MCF 10A (cell line): Measurements from ENCODE around the gene TTLL5. TPM values are rescaled to one million over a fixed set of nuclear protein-coding genes. Genes with fewer than 3 reads are reported as not detected.
A peak's percentile ranks its signal among the peaks of the same experiment; 100 is the strongest.

Source experiments
- BruUV-seq: library from RNA; stranded (reverse); fragments of 400-500 nt; replicated peaks from 2 replicates; lab custom pipeline; 2021; lab: Mats Ljungman, UMichigan
- CTCF ChIA-PET: fragments of 300-600 bp; sonication (Branson Sonifier 250); formaldehyde crosslinking; extraction: SDS; loops from one replicate; lab custom pipeline; 2021; ENCODE audit warnings: antibody characterized with exemption, inconsistent platforms; lab: Yijun Ruan, JAX
- POLR2A ChIA-PET: fragments of 300-600, 350-650 bp; sonication (Branson Sonifier 250); formaldehyde crosslinking; extraction: SDS; loops from one replicate; lab custom pipeline; 2020; ENCODE audit warnings: antibody characterized with exemption, inconsistent platforms; lab: Yijun Ruan, JAX
- DNase-seq: peaks from one replicate; pipeline ENCODE4 v3.0.0-alpha.2; 2018; ENCODE audit not compliant: unreplicated experiment
- H3K27ac Mint-ChIP-seq: one replicate; pipeline ENCODE4 v1.8.0; 2022; ENCODE audit warnings: mild to moderate bottlenecking, low read depth, mixed read lengths; ENCODE audit not compliant: unreplicated experiment
- H3K27me3 Mint-ChIP-seq: one replicate; pipeline ENCODE4 v1.8.0; 2022; ENCODE audit warnings: mixed read lengths; ENCODE audit not compliant: insufficient read depth, unreplicated experiment
- H3K36me3 Mint-ChIP-seq: one replicate; pipeline ENCODE4 v1.8.0; 2022; ENCODE audit warnings: mild to moderate bottlenecking, moderate library complexity, mixed read lengths; ENCODE audit not compliant: insufficient read depth, unreplicated experiment
- H3K4me1 Mint-ChIP-seq: one replicate; pipeline ENCODE4 v1.8.0; 2022; ENCODE audit warnings: mixed read lengths; ENCODE audit not compliant: insufficient read depth, unreplicated experiment
- H3K4me3 Mint-ChIP-seq: one replicate; pipeline ENCODE4 v1.8.0; 2022; ENCODE audit warnings: mild to moderate bottlenecking, moderate library complexity, mixed read lengths; ENCODE audit not compliant: unreplicated experiment
- H3K9me3 Mint-ChIP-seq: one replicate; pipeline ENCODE4 v1.8.0; 2022; ENCODE audit warnings: mixed read lengths; ENCODE audit not compliant: unreplicated experiment
- CTCF ChIP-seq: fragments of 200-600 bp; IDR thresholded peaks from one replicate; pipeline ENCODE4 v1.8.0; 2022; ENCODE audit warnings: antibody characterized with exemption, mild to moderate bottlenecking; ENCODE audit not compliant: unreplicated experiment
- intact Hi-C: fragments of 100-400 bp; cut with micrococcal nuclease; formaldehyde crosslinking; loops from 2 replicates; pipeline ENCODE4 v1.14.1; 2022
- total RNA-seq: library from RNA; stranded (reverse); gene quantifications from 2 replicates; pipeline ENCODE4 v1.2.3, GENCODE V29; 2022

TTLL5 gene
- total RNA-seq, 1 experiment from 2014 or later = 31.7 TPM

GRCh38 chr14:75904311-75904710, 243.3 kb downstream of the TTLL5 start:
- Mint-ChIP-seq H3K9me3 (no peaks in the 10 kb centered on the region), H3K36me3 (peaks cover 6% of the 10 kb centered on the region), H3K4me1 (no peaks in the 10 kb centered on the region), H3K4me3 (no peak overlapping the region), H3K27ac (no peak overlapping the region), H3K27me3 (no peaks in the 10 kb centered on the region)
- no peak for DNase-seq
- ChIA-PET CTCF (no interaction called here), POLR2A (interaction anchor here (1.6 kb wide), 1 partner anchor 78 kb away, joined by 8 read pairs; the partner anchor contains the start of gene TGFB3)
- no peak for TF ChIP-seq CTCF
- intact Hi-C loops = loop anchor here (10.0 kb wide), 1 partner anchor 110 kb away; no protein-coding TSS in a partner anchor
- BruUV-seq = no TSS peak

GRCh38 chr14:75905147-75905904, 244.3 kb downstream of the TTLL5 start:
- Mint-ChIP-seq H3K4me1 (peaks cover 8% of the 10 kb centered on the region), H3K36me3 (peaks cover 6% of the 10 kb centered on the region), H3K4me3 (no peak overlapping the region), H3K27me3 (no peaks in the 10 kb centered on the region), H3K9me3 (no peaks in the 10 kb centered on the region), H3K27ac (peak overlapping the region; percentile 37)
- intact Hi-C loops = loop anchor here (5.0 to 10.0 kb wide), 2 partner anchors 111 to 193 kb away; no protein-coding TSS in a partner anchor
- BruUV-seq = no TSS peak
- TF ChIP-seq CTCF = no peak
- ChIA-PET CTCF (interaction anchor here (0.6 to 7.4 kb wide), 16 partner anchors 8 to 1445 kb away, joined by 3 to 154 read pairs (median 4); partner anchors contain the start of gene TGFB3), POLR2A (interaction anchor here (0.6 to 1.6 kb wide), 4 partner anchors 12 to 195 kb away, joined by 3 to 8 read pairs (median 4); partner anchors contain the start of gene TGFB3)
- no peak for DNase-seq

- no peak for DNase-seq
- TF ChIP-seq CTCF = no peak
- Mint-ChIP-seq H3K27ac (no peak overlapping the region), H3K4me1 (peaks cover 11% of the 10 kb centered on the region), H3K36me3 (peaks cover 6% of the 10 kb centered on the region), H3K4me3 (no peak overlapping the region), H3K9me3 (no peaks in the 10 kb centered on the region), H3K27me3 (no peaks in the 10 kb centered on the region)
- POLR2A ChIA-PET = interaction anchor here (0.6 to 1.8 kb wide), 6 partner anchors 11 to 196 kb away, joined by 3 to 30 read pairs (median 4); partner anchors contain the start of gene TGFB3
- CTCF ChIA-PET = interaction anchor here (0.5 to 7.4 kb wide), 31 partner anchors 9 to 535 kb away, joined by 3 to 154 read pairs (median 5); partner anchors contain the start of genes IFT43 and TGFB3
- BruUV-seq = no TSS peak
- intact Hi-C loops = loop anchor here (1.0 to 10.0 kb wide), 3 partner anchors 76 to 194 kb away; no protein-coding TSS in a partner anchor
These were observed 245.2 kb downstream of the TTLL5 start for GRCh38 chr14:75906228-75906627.
